EL (cell line): ENCODE results near the gene GTF3C4.
A peak's percentile ranks its signal among the peaks of the same experiment; 100 is the strongest.

Source experiments
- DNase-seq: peaks from one replicate; pipeline ENCODE4 v3.0.0-alpha.2; 2016

The GTF3C4 gene

GRCh38 chr9:132648685-132649084, 21.6 kb upstream of the GTF3C4 start:
- no peak for DNase-seq

GRCh38 chr9:132651259-132651658, 19.0 kb upstream of the GTF3C4 start:
- DNase-seq, result peak; percentile 70

- no peak for DNase-seq
These were observed 14.0 kb upstream of the GTF3C4 start for GRCh38 chr9:132656299-132656698.

GRCh38 chr9:132662152-132662945, 7.9 kb upstream of the GTF3C4 start:
- no peak for DNase-seq

GRCh38 chr9:132663117-132663516, 7.1 kb upstream of the GTF3C4 start:
- DNase-seq, result no peak

- no peak for DNase-seq
These were observed 6.4 kb upstream of the GTF3C4 start for GRCh38 chr9:132663851-132664250.

GRCh38 chr9:132669319-132669697, 956 bp upstream of the GTF3C4 start:
- DNase-seq, result peak; percentile 81

- peak; percentile 82 for DNase-seq
These were observed 387 bp upstream of the GTF3C4 start, which contains the start of gene DDX31 for GRCh38 chr9:132669698-132670456. Gene DDX31 (minus strand): TSS chr9:132669983. CDS start chr9:132669934, 49 bp downstream.

- peak; percentile 34 for DNase-seq
These were observed 1.6 kb downstream of the GTF3C4 start for GRCh38 chr9:132671620-132672412.

GRCh38 chr9:132672413-132672690, 2.1 kb downstream of the GTF3C4 start:
- DNase-seq, result peak; percentile 18

- DNase-seq, result peak; percentile 58
These were observed 3.1 kb downstream of the GTF3C4 start for GRCh38 chr9:132673355-132673754.

- no peak for DNase-seq
These were observed 4.2 kb downstream of the GTF3C4 start for GRCh38 chr9:132674485-132674884.

- no peak for DNase-seq
These were observed 7.7 kb downstream of the GTF3C4 start for GRCh38 chr9:132677976-132678375.

GRCh38 chr9:132679946-132680625, 9.8 kb downstream of the GTF3C4 start:
- no peak for DNase-seq

- DNase-seq, result no peak
These were observed 11.3 kb downstream of the GTF3C4 start for GRCh38 chr9:132681561-132681960.

GRCh38 chr9:132683873-132684272, 13.6 kb downstream of the GTF3C4 start:
- no peak for DNase-seq

- DNase-seq, result no peak
These were observed 20.4 kb downstream of the GTF3C4 start for GRCh38 chr9:132690696-132691095.

- peak; percentile 26 for DNase-seq
These were observed 23.9 kb downstream of the GTF3C4 start for GRCh38 chr9:132694144-132694543.

GRCh38 chr9:132697230-132697629, 27.0 kb downstream of the GTF3C4 start:
- DNase-seq, result no peak

- DNase-seq, result no peak
These were observed 28.7 kb downstream of the GTF3C4 start for GRCh38 chr9:132698989-132699388.

- DNase-seq, result no peak
These were observed 29.7 kb downstream of the GTF3C4 start for GRCh38 chr9:132699956-132700355.

- DNase-seq, result no peak
These were observed 32.0 kb downstream of the GTF3C4 start for GRCh38 chr9:132702254-132702653.

GRCh38 chr9:132703336-132703735, 33.1 kb downstream of the GTF3C4 start:
- DNase-seq, result peak; percentile 13
